Measurements from ENCODE around the gene NME4.

The NME4 gene

GRCh38 chr16:401468-402348, 4.7 kb downstream of the NME4 start, which contains the start of gene DECR2:
Gene DECR2 (plus strand): TSS chr16:401885. CDS start chr16:401964, 79 bp downstream.
- TF ChIP-seq ZFX (IDR thresholded peaks at IDR 0.05; ENCODE audit: borderline replicate concordance) (no peak), CTCF (IDR thresholded peaks at IDR 0.05) (peak; percentile 74)
- H3K27ac ChIP-seq, result peak within 1 kb of the TSS; percentile 96

GRCh38 chr16:404971-405486, 8.0 kb downstream of the NME4 start:
- no peak overlapping the region for H3K27ac ChIP-seq
- TF ChIP-seq ZFX (IDR thresholded peaks at IDR 0.05; ENCODE audit: borderline replicate concordance) (no peak), CTCF (IDR thresholded peaks at IDR 0.05) (no peak)

GRCh38 chr16:405548-406506, 8.8 kb downstream of the NME4 start:
- TF ChIP-seq ZFX (IDR thresholded peaks at IDR 0.05; ENCODE audit: borderline replicate concordance) (no peak), CTCF (IDR thresholded peaks at IDR 0.05) (no peak)
- no peak overlapping the region for H3K27ac ChIP-seq

GRCh38 chr16:407253-407652, 10.3 kb downstream of the NME4 start:
- no peak overlapping the region for H3K27ac ChIP-seq
- no peak for TF ChIP-seq ZFX (IDR thresholded peaks at IDR 0.05; ENCODE audit: borderline replicate concordance)
- no peak for TF ChIP-seq CTCF (IDR thresholded peaks at IDR 0.05)

GRCh38 chr16:410516-411178, 13.6 kb downstream of the NME4 start:
- TF ChIP-seq CTCF (IDR thresholded peaks at IDR 0.05) (no peak), ZFX (IDR thresholded peaks at IDR 0.05; ENCODE audit: borderline replicate concordance) (no peak)
- no peak overlapping the region for H3K27ac ChIP-seq

- TF ChIP-seq CTCF (IDR thresholded peaks at IDR 0.05), result no peak
- no peak for TF ChIP-seq ZFX (IDR thresholded peaks at IDR 0.05; ENCODE audit: borderline replicate concordance)
- no peak overlapping the region for H3K27ac ChIP-seq
These were observed 14.7 kb downstream of the NME4 start for GRCh38 chr16:411576-412265.
